Right ventricle myocardium inferior (tissue), 1 donor: ENCODE results near the gene BCKDHA. TPM values are rescaled to one million over a fixed set of nuclear protein-coding genes. Genes with fewer than 3 reads are reported as not detected.
"Not testable (repeated sequence)": the region's sequence is repeated elsewhere in the genome, so short reads cannot be mapped to it uniquely, and the experiment has no call there.

Experiments used
- ATAC-seq: fragments of 200-7000 bp; cut with Tn5 transposase; one replicate; pipeline ENCODE4 v1.9.1; 2020; ENCODE audit warnings: mild to moderate bottlenecking, moderate library complexity
- DNase-seq: peaks from one replicate; pipeline ENCODE4 v3.0.0; 2021; ENCODE audit errors: missing footprints
- intact Hi-C: fragments of 100-400 bp; cut with DNase I; formaldehyde crosslinking; loops from one replicate; pipeline ENCODE4 v1.11.0; 2022
- total RNA-seq: library from RNA; stranded (reverse); fragmentation: NEBNext Ultra II Directional; extraction: Animal tissue kit (Norgen Biotek cat#: 25700); gene quantifications from one replicate; pipeline ENCODE4 v1.2.1, GENCODE V29; 2021
- donor health status: DM: no; HTN: yes; CAD: no; lungs with severe emphysema.

Gene BCKDHA
- total RNA-seq, 1 donor from 2014 or later = 44.9 TPM

DNA sequence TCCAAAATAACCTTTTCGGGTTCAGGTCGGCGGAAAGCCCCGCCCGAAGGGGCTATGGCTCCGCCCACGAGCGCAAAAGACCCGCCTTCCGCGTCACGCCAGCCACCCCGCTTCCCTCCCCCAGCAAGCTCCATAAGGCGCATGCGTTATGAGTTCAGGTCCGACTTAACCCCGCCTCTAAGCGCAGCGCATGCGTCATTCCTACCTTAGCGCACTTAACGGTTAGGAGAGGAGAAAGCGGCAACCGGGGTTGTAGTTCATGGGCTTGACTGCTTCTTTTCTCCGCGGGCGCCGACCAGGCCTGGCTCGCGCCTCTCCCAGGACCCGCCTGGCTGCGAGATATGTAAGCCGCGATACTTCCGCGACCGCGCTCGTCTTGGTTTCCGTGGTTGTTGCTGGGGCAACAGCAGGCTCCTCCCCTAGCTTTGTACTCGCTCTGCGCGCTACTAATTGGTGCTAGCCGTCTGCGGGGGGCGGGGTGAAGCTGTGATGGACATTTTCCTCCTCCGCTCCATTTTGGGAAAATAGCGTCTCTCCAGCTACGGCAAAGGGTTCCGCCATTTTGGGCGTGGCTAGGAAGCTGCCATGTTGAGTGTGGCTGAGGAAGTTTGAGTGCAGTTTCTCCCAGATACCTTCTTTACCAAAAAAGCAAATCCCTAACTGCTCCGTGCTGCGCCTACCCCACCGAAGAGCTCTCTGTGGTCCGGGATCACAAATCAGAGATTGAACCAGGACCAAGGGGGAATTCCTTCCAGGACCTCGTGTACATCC lies 33.7 kb upstream of the BCKDHA start, which contains the start of gene B9D2:
Gene B9D2, minus strand, starts transcription at position 397 of the 771 bp plus-strand sequence. CDS start 630 bp downstream, outside the sequence.
- intact Hi-C loops = loop anchor here (1.0 to 5.0 kb wide), 3 partner anchors 33 to 102 kb away; partner anchors contain the start of genes B3GNT8, BCKDHA, EXOSC5 and HNRNPUL1
- ATAC-seq = peak; percentile 97

GRCh38 chr19:41364524-41365391 lies 32.9 kb upstream of the BCKDHA start:
- intact Hi-C loops = loop anchor here (1.0 to 5.0 kb wide), 3 partner anchors 33 to 102 kb away; partner anchors contain the start of genes B3GNT8, BCKDHA, EXOSC5 and HNRNPUL1
- ATAC-seq (peak; percentile 0), DNase-seq (no peak)

More for the DNA sequence above, 33.7 kb upstream of the BCKDHA start, which contains the start of gene B9D2:
- DNase-seq = peak; percentile 98

GRCh38 chr19:41366089-41366488 lies 31.5 kb upstream of the BCKDHA start:
- ATAC-seq (no peak), DNase-seq (no peak)
- intact Hi-C loops = no loop called here

- ATAC-seq (no peak), DNase-seq (no peak)
- intact Hi-C loops = no loop called here
Measured at GRCh38 chr19:41367848-41368301, 29.7 kb upstream of the BCKDHA start.

DNA sequence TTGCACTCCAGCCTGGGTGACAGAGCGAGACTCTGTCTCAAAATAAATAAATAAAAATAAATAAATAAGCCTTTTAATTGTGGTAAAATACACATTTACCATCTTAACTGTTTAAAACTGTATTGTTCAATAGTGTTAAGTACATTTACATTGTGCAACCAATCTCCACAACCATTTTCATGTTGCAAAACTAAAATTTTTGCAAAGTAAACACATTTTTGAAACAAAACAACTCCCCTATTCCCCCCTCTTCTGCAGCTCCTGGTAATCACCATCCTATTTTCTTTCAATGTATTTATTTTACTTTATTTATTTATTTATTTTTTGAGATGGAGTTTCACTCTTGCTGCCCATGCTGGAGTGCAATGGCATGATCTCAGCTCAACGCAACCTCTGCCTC lies 27.8 kb upstream of the BCKDHA start:
- DNase-seq = no peak
- intact Hi-C loops = no loop called here
- no peak for ATAC-seq

GRCh38 chr19:41371119-41371518 lies 26.5 kb upstream of the BCKDHA start:
- DNase-seq, ATAC-seq, intact Hi-C loops: not testable (repeated sequence)

- intact Hi-C loops = no loop called here
- ATAC-seq = no peak
- no peak for DNase-seq
Measured at GRCh38 chr19:41371541-41371940, 26.1 kb upstream of the BCKDHA start.

DNA sequence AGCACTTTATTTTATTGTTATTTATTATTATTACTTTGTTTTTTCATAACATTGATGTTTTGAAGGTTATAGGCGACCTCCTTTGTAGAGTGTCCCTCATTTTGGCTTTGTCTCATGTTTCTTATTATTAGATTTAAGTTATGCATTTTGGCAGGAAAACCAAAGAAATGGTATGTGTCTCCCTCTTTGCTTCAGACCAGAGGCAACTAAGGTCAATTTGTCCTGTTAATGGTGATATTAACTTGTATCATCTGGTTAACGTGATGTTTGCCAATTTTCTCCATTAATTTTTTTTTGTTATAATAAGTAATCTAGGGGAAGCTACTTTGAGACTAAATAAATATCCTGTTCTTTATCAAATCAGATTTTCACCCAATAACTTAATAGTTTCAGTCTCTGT lies 25.1 kb upstream of the BCKDHA start:
- DNase-seq (no peak), ATAC-seq (no peak)
- intact Hi-C loops = no loop called here

GRCh38 chr19:41373993-41374392 lies 23.6 kb upstream of the BCKDHA start:
- ATAC-seq (peak; percentile 86), DNase-seq (peak; percentile 92)
- intact Hi-C loops = no loop called here

DNA sequence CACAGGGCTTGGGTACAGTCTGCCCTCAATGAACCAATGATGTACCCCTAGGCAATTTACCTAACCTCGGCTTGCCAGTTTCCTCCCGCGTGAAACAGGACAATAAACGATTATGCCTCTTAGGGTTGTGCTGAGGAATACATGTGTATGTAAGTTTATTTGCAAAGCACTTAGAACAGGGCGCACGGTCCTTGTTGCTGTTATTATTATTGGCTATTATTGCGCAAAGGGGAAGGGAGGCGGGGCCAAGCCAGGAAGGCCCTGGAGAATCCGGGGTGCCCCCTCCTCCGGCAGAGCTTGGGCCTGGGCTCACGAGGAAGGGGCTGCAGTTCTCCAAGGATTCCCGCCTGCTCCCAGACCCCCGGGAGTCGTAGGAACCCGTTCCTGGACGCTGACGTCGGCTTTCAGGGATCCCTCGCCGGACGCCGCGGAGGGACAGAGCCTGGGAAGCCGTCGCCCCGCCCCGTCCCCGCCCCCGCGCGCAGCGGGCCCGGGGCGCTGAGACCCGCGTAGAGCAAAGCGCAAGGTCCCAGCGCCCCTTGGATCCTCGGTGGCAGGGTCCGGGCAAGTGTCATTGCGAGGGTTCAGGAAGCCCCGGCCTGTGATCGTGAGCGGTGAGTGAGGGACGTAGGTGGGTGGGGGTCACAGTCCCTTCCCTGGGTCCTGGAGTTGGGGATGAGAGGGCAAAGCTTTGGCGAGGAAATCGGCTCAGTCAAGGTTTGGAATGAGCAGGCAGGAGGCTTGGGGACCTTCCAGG lies 21.2 kb upstream of the BCKDHA start, which contains the start of gene TMEM91:
Gene TMEM91, plus strand, starts transcription at position 293 of the 757 bp plus-strand sequence. CDS start 1,777 bp downstream, outside the sequence.
- intact Hi-C loops = no loop called here
- peak; percentile 75 for DNase-seq
- peak; percentile 47 for ATAC-seq

- DNase-seq = no peak
- intact Hi-C loops = no loop called here
- ATAC-seq = no peak
Measured at GRCh38 chr19:41376998-41377365, 20.6 kb upstream of the BCKDHA start.

- DNase-seq (no peak), ATAC-seq (no peak)
- intact Hi-C loops = no loop called here
Measured at GRCh38 chr19:41377977-41378709, 19.5 kb upstream of the BCKDHA start.

- ATAC-seq, intact Hi-C loops, DNase-seq: not testable (repeated sequence)
Measured at GRCh38 chr19:41381536-41381935, 16.1 kb upstream of the BCKDHA start.

GRCh38 chr19:41384351-41384750 lies 13.3 kb upstream of the BCKDHA start:
- intact Hi-C loops = no loop called here
- DNase-seq = no peak
- no peak for ATAC-seq

GRCh38 chr19:41386442-41386841 lies 11.2 kb upstream of the BCKDHA start:
- DNase-seq (no peak), ATAC-seq (peak; percentile 37)
- intact Hi-C loops = no loop called here

- intact Hi-C loops = no loop called here
- ATAC-seq = no peak
- DNase-seq = no peak
Measured at GRCh38 chr19:41391618-41392017, 6.0 kb upstream of the BCKDHA start.

DNA sequence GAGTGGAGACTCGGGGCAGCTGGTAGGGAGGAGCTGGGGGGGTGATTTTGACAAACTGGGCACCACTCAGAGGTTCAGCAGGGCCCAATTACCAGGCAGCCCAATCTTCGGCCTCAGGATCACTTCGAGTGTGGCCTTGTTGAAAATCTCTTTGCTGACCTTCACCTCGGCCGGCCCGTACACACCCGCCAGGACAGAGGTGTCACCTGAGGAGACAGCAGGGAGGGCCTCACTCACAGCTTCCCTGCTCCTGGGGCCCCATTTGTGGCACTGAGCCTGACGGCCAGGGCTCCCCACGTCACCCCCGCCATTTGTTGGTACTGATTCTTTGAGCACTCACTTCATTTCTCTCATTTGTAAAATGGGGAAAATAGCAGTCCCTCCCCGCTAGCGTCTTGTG lies 4.8 kb upstream of the BCKDHA start:
- intact Hi-C loops = no loop called here
- DNase-seq (no peak), ATAC-seq (no peak)

GRCh38 chr19:41395355-41395754 lies 2.3 kb upstream of the BCKDHA start:
- ATAC-seq (no peak), DNase-seq (no peak)
- intact Hi-C loops = no loop called here
